LNCaP clone FGC (cell line): ENCODE data around the gene TENM3.

Experiments
- DNase-seq: peaks from one replicate; pipeline ENCODE4 v3.0.0-alpha.2; 2011; ENCODE audit warnings: low read depth
- H3K4me3 ChIP-seq: 2 replicates; pipeline ENCODE4 v1.5.1; 2011; ENCODE audit warnings: mild to moderate bottlenecking, low read depth, low read length, control low read depth
- TF ChIP-seq, protein P1 (sequence below): IDR thresholded peaks from 2 replicates; pipeline ENCODE4 v1.5.1; 2012; ENCODE audit warnings: mild to moderate bottlenecking; ENCODE audit not compliant: control insufficient read depth, insufficient read depth; ENCODE audit errors: extremely low read depth

TENM3 gene

DNA sequence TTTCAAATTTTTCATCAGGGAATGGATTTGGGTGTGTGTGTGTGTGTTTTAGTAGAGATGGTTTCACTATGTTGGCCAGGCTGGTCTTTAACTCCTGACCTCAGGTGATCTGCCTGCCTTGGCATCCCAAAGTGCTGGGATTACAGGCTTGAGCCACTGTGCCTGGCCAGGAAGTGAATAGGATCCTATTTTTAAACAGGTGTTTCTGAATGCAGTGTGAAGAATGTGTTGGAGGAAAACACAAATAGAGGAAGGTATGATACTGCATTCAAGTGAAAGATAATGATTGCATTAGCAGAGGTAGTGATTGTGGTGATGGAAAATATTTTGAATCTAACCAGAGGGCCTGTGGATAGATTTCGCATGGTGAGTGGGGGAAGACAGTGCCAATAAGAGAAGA lies 189.6 kb downstream of the TENM3 start:
- TF ChIP-seq, protein P1, sequence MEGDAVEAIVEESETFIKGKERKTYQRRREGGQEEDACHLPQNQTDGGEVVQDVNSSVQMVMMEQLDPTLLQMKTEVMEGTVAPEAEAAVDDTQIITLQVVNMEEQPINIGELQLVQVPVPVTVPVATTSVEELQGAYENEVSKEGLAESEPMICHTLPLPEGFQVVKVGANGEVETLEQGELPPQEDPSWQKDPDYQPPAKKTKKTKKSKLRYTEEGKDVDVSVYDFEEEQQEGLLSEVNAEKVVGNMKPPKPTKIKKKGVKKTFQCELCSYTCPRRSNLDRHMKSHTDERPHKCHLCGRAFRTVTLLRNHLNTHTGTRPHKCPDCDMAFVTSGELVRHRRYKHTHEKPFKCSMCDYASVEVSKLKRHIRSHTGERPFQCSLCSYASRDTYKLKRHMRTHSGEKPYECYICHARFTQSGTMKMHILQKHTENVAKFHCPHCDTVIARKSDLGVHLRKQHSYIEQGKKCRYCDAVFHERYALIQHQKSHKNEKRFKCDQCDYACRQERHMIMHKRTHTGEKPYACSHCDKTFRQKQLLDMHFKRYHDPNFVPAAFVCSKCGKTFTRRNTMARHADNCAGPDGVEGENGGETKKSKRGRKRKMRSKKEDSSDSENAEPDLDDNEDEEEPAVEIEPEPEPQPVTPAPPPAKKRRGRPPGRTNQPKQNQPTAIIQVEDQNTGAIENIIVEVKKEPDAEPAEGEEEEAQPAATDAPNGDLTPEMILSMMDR = no peak
- no peak for DNase-seq
- H3K4me3 ChIP-seq = no peak overlapping the region

DNA sequence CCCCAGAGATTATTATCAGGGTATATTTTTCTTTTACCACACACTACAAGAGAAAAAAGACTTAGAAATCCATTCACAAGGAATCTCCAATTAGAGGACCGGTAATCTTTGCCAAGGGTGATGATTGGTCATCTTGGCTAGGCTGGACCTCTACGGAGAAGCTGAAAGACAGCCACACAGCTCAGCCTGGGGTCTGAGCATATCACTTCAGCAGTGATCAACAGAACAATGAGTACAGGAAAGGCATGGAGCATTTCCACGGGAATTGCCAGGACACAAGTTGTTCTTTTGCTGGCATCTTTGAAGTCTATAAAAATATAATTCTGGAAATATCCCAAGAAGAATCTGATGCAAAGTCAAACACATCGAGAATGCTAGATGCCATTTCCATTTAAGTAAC lies 191.5 kb downstream of the TENM3 start:
- no peak for DNase-seq
- TF ChIP-seq, protein P1 = no peak
- H3K4me3 ChIP-seq = no peak overlapping the region

DNA sequence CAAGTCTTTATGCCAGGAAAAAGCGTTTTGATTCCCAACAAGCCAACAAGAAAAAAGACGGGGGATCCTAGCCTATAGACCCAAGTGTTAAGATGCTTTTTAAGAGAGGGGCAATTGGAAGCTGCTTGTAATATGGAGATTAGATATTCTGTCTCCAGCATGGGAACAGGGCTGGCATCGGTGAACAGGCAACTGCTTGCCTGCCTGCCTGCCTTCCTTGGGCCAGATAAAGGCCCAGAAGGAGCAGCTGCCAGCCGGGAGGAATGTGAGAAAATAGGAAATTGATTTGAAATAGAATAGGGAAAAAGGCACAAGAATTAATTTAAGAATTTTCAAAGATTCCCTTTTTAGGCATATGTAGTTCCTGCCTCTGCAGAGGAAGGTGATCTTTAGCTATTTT lies 192.2 kb downstream of the TENM3 start:
- H3K4me3 ChIP-seq = no peak overlapping the region
- DNase-seq = no peak
- TF ChIP-seq, protein P1 = no peak

DNA sequence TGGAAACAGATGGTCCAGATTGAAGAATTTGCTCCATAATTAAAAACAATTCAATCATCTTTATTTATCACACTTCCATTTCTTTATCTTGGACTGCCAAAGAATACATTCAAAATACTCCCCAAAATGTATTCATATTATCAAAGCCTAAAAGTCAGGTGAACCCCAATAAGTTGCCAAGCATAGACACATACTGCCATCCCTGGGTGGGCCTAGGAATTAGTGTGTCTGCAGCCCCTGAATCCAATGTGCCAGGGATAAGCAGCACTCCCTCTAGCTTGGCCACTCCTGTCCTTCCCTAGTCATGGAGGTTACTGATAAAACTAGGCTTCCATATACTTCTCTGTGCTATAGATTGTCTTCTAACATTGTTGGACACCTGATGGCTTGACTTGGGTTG lies 199.9 kb downstream of the TENM3 start:
- TF ChIP-seq, protein P1 = no peak

DNA sequence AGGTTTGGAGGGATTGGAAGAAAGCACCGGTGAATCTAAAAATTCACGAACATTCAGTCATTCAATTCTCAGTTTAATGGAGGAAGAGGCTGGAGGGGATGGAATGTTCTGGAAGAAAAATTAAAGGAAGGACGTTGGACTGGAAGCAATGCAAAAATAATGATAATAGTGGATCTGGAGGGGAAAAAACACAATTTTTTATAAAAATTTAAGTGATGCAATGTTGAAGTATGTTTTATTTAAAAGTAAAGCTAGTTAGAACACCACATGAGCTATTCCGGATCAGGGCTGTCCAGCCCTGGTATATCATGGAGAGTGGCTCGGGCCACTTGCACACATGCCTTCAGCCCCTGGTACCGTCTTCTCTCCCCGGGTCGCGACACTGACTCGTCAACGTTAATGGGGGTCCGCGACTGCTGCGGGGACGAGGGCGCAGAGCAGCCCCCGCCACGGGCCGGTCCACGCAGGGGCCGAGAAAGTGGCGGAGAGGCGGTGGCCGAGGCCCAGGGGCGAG lies 204.6 kb downstream of the TENM3 start:
- DNase-seq = no peak
- TF ChIP-seq, protein P1 = no peak
- no peak overlapping the region for H3K4me3 ChIP-seq

More for the DNA sequence above, 199.9 kb downstream of the TENM3 start:
- H3K4me3 ChIP-seq = no peak overlapping the region
- DNase-seq = no peak

DNA sequence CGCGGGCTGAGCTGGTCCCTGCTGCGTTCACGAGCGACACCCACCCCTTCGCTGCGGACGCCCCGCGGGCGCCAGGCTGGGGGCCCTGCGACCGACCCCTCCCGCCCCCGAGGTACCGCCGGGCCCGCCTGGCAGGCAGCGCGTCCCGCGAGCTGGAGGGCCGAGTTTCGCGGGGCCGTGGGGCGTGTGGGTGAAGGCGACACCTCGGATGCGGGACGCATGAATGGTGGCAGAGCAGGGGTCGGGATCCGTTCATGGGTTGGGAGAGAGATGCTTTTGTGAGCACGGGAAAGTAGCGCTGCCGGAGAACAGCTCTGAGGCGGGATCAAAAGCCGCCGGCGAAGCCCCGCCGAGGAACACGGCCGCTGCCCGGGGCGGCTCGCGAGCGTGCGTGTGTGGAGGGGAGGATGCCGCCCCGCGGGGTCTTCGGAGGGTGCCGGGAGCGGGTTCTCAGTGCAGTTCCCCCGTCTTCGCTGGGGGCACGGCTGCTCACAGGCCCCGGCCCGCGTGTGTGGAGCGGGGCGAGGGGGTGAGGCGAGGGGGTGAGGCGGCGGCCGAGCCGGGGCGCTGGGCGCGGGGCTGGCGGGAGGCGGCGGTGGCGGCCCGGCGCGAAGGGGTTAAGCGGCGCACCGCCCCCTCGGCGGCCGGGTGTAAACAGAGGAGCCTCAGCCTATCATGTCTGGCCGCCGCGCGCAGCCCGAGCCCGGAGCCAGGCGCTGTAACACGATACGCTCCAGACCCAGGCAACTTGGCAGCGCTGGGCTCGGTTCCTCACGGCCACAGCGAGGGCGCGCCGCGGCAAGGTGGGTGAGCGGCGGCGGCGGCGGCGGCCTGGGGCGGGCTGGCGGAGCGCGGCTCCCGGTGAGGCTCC lies 205.3 kb downstream of the TENM3 start:
- H3K4me3 ChIP-seq = peak overlapping the region; percentile 49
- DNase-seq = peak; percentile 51
- TF ChIP-seq, protein P1 = no peak
